Nephron progenitor cell (in vitro differentiated cells): ENCODE results near the gene TMA16.
"Not testable (repeated sequence)": the region's sequence is repeated elsewhere in the genome, so short reads cannot be mapped to it uniquely, and the experiment has no call there.

Experiments used
- DNase-seq: peaks from one replicate; pipeline ENCODE4 v3.0.0; 2021
- H3K27ac Mint-ChIP-seq: 2 replicates; pipeline ENCODE4 v1.8.0; 2021; ENCODE audit warnings: mild to moderate bottlenecking, moderate library complexity, mixed read lengths
- H3K27me3 Mint-ChIP-seq: 2 replicates; pipeline ENCODE4 v1.8.0; 2021; ENCODE audit warnings: mild to moderate bottlenecking, low read depth, mixed read lengths; ENCODE audit not compliant: poor library complexity
- H3K36me3 Mint-ChIP-seq: 2 replicates; pipeline ENCODE4 v1.8.0; 2021; ENCODE audit warnings: low read depth, mixed read lengths
- H3K4me1 Mint-ChIP-seq: 2 replicates; pipeline ENCODE4 v1.8.0; 2021; ENCODE audit warnings: mixed read lengths
- H3K4me3 Mint-ChIP-seq: 2 replicates; pipeline ENCODE4 v1.8.0; 2021; ENCODE audit warnings: mild to moderate bottlenecking, moderate library complexity, mixed read lengths
- H3K9me3 Mint-ChIP-seq: 2 replicates; pipeline ENCODE4 v1.8.0; 2021; ENCODE audit warnings: mild to moderate bottlenecking, moderate library complexity, mixed read lengths
- TF ChIP-seq, protein P1 (sequence below): fragments of 200-600 bp; sonication (generic); IDR thresholded peaks from 2 replicates; pipeline ENCODE4 v1.5.0; 2021; ENCODE audit warnings: antibody characterized with exemption

The TMA16 gene

DNA sequence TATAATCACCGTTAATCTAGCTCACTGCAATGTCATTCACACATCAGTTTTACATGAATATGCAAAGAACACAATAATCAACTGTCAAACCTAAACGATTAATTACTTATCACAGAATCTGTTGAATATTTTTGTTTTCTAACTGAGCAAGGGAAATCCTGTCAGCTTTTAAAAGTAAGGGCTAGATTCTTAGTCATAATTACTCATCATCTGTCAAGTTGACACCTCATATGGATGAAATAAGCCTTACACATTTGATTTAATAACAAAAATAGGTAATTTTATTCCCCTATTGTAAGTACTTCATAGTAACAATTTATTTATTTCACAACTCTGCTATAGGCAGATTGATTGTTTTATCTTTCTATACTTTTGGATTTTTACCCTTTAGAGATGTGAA lies 32.7 kb downstream of the TMA16 start:
- TF ChIP-seq, protein P1, sequence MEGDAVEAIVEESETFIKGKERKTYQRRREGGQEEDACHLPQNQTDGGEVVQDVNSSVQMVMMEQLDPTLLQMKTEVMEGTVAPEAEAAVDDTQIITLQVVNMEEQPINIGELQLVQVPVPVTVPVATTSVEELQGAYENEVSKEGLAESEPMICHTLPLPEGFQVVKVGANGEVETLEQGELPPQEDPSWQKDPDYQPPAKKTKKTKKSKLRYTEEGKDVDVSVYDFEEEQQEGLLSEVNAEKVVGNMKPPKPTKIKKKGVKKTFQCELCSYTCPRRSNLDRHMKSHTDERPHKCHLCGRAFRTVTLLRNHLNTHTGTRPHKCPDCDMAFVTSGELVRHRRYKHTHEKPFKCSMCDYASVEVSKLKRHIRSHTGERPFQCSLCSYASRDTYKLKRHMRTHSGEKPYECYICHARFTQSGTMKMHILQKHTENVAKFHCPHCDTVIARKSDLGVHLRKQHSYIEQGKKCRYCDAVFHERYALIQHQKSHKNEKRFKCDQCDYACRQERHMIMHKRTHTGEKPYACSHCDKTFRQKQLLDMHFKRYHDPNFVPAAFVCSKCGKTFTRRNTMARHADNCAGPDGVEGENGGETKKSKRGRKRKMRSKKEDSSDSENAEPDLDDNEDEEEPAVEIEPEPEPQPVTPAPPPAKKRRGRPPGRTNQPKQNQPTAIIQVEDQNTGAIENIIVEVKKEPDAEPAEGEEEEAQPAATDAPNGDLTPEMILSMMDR: no peak
- Mint-ChIP-seq H3K9me3 (no peaks in the 10 kb centered on the region), H3K36me3 (peaks cover 57% of the 10 kb centered on the region), H3K27ac (no peak overlapping the region), H3K4me3 (no peak overlapping the region), H3K4me1 (no peaks in the 10 kb centered on the region), H3K27me3 (no peaks in the 10 kb centered on the region)
- DNase-seq: no peak

DNA sequence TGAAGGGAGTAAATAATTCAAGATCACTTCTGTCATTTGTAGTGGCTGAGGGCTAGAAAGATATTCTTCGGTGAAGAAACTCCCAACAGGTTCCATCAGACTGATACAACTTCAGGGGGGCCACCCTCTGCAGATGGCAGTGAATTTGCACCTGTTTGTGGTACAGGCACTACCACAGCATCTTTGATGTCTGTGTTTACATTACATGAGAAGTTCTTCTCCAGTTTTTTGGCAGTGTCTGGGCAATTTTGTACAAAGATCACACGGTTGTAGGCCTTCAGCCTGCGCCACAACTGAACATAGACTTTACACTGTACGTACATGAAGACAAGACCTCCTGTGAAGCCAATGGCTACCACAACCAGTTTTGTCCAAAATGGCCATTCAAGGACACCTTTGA lies 34.2 kb downstream of the TMA16 start:
- no peak overlapping the region for H3K27ac Mint-ChIP-seq
- peaks cover 49% of the 10 kb centered on the region for H3K36me3 Mint-ChIP-seq
- no peaks in the 10 kb centered on the region for H3K4me1 Mint-ChIP-seq
- no peaks in the 10 kb centered on the region for H3K27me3 Mint-ChIP-seq
- TF ChIP-seq, protein P1: no peak
- DNase-seq: no peak
- no peak overlapping the region for H3K4me3 Mint-ChIP-seq
- H3K9me3 Mint-ChIP-seq: no peaks in the 10 kb centered on the region

DNA sequence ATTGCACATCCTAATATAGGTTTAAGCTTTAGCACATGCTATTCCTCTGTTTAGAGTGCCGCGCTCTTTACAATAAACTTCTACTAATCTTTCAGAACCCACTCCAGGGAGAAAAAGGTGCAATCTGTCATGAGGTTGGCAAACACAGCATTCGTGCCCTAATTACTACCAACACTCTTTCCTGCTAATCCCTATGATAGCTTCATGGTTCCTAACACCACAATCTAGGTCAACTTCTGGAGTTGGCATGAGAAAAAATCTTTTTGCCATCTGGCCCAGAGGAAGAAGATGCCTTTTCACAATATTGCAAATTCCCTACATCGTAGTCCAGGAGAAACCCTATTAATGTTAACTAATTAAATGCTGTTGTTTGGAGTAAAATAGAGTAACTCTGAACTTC lies 39.6 kb downstream of the TMA16 start:
- Mint-ChIP-seq H3K27me3 (peaks cover 3% of the 10 kb centered on the region), H3K4me1 (no peaks in the 10 kb centered on the region), H3K4me3 (no peak overlapping the region), H3K9me3 (no peaks in the 10 kb centered on the region), H3K27ac (no peak overlapping the region), H3K36me3 (peaks cover 60% of the 10 kb centered on the region)
- TF ChIP-seq, protein P1: no peak
- DNase-seq: no peak

DNA sequence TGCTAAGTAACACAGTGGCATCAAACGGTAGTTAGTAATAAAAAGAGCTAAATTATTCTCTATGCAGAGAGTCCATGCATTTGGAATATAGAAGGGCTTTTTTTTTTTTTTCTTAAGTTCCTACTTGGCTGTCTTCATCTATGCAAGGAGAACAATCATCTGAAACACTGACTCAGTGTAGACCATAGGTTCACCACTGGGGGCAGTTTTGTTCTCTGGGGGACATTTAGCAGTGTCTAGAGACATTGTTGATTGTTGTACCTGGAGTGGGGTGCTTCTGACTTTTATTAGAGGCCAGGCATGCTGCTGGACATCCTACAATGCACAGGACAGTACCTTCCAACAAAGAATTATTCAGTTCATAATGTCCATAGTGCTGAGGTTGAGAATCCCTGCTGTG lies 41.2 kb downstream of the TMA16 start:
- peaks cover 55% of the 10 kb centered on the region for H3K36me3 Mint-ChIP-seq
- no peaks in the 10 kb centered on the region for H3K4me1 Mint-ChIP-seq
- no peak overlapping the region for H3K27ac Mint-ChIP-seq
- H3K4me3 Mint-ChIP-seq: no peak overlapping the region
- no peaks in the 10 kb centered on the region for H3K9me3 Mint-ChIP-seq
- H3K27me3 Mint-ChIP-seq: peaks cover 3% of the 10 kb centered on the region
- no peak for DNase-seq
- TF ChIP-seq, protein P1: no peak

DNA sequence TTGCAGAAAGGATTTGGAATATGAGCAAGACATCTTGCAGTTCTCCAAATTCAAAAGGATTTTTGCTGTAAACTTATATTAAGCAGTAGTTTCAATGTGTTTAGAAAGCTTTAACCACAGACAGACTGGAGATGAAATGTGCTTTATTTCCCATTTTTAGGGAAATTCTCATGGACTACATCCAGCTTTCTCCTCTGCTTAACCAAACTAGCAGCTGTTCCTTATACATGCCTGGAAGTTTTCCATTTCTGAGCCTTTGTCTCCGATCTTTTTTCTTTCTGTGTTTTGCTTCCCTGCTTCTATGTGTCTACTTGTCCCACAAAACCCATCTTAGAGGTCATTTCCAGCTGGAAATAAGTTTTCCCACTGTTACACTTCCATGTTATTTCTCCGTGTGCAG lies 41.6 kb downstream of the TMA16 start:
- Mint-ChIP-seq H3K27me3 (peaks cover 3% of the 10 kb centered on the region), H3K4me3 (no peak overlapping the region), H3K9me3 (no peaks in the 10 kb centered on the region), H3K4me1 (no peaks in the 10 kb centered on the region), H3K27ac (no peak overlapping the region), H3K36me3 (peaks cover 51% of the 10 kb centered on the region)
- DNase-seq: no peak
- TF ChIP-seq, protein P1: no peak

DNA sequence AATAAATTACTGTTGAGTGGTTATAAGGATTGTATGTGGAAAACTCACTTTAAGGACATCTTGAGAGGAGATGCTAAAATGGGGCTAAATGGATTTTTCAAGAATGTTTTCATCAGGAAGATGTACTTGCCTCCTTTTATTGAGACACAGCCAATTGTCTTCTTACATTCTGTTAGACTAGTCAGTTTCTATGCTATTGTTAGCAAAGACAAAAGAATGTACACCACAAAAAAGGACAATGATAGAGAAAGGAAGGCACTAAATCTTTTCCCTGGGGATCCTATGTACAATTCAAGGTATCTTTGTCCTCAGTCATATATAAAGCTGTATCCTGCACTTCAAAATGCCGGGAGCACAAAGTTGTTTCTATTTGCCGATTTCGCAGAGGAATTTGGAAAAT lies 42.6 kb downstream of the TMA16 start:
- DNase-seq: no peak
- Mint-ChIP-seq H3K9me3 (no peaks in the 10 kb centered on the region), H3K4me3 (no peak overlapping the region), H3K4me1 (no peaks in the 10 kb centered on the region), H3K27ac (no peak overlapping the region), H3K36me3 (peaks cover 40% of the 10 kb centered on the region), H3K27me3 (peaks cover 3% of the 10 kb centered on the region)
- TF ChIP-seq, protein P1: no peak

DNA sequence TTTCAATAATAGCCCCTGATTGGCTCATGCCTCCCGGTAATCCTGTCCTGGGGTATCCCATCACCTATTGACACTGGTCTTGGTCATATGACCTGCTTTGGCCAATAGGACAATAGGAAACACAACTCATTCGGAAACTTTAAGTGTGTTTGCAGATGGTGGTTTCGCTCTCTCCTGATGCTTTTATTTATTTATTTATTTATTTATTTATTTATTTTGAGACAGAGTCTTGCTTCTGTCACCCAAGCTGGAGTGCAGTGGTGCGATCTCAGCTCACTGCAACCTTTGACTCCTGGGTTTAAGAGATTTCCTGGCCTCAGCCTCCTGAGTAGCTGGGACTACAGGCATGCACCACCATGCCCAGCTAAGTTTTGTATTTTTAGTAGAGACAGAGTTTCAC lies 44.3 kb downstream of the TMA16 start:
- not testable (repeated sequence) for DNase-seq, H3K27me3 Mint-ChIP-seq, H3K4me3 Mint-ChIP-seq, H3K4me1 Mint-ChIP-seq, H3K27ac Mint-ChIP-seq, H3K9me3 Mint-ChIP-seq
- H3K36me3 Mint-ChIP-seq: peaks cover 35% of the 10 kb centered on the region
